GM12873 (cell line): ENCODE results near the gene DCAF11.

Experiments used
- TF ChIP-seq, protein P1 (sequence below): IDR thresholded peaks from 2 replicates; pipeline ENCODE4 v1.5.1; 2012; ENCODE audit warnings: low read depth, mild to moderate bottlenecking, moderate library complexity, low read length, control low read depth; ENCODE audit not compliant: insufficient read depth; ENCODE audit errors: missing control alignments

The DCAF11 gene

DNA sequence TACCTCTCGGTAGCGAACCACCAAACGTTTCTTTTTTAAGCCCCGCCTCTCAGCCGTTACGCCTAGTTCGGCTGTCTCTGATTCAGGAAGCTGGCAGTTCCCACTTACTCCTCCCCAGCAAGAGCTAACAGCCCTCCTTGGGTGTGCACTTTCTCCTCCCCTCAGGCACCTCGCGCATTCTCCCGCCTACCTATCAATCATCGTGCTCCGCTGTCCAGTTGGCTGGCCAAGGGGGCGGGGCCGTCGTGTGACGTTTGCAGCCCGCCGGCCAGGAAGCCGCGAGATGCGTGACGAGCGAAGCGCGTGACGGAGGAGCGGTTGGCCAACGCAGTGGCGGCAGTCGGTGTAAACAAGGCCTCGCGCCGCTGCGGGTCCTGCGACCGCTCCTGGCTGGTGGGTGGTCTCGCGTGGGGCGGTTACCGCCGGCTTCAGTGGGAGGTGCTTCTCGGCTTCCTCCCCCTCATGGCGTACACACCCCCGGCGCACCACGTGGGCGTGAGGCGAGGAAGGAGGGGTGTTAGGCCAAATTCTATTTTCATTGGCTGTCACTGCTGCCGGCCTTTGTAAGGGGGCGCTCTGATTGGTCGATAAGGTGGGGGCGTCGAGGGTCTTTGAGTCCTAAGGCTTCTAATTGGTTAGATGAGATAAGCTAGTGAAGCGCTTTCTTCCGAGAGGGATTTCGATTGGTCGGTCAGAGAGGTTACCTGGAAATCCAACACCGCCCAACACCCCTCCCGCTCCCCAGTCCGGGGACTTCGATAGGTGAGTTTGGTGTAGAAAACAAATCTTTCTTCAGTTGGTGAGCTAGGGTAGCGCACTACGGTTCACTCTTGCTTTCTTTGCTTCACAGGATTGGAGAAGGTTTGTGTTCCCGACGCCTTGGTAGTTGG lies at the start of gene DCAF11, which contains the start of gene NRL:
TSS of gene DCAF11 (plus strand) at position 246 of the 890 bp plus-strand sequence. CDS start 818 bp downstream, outside the sequence.
TSS of gene NRL (minus strand) at position 418 of the 890 bp plus-strand sequence. CDS start 32,101 bp downstream, outside the sequence.
- TF ChIP-seq, protein P1, sequence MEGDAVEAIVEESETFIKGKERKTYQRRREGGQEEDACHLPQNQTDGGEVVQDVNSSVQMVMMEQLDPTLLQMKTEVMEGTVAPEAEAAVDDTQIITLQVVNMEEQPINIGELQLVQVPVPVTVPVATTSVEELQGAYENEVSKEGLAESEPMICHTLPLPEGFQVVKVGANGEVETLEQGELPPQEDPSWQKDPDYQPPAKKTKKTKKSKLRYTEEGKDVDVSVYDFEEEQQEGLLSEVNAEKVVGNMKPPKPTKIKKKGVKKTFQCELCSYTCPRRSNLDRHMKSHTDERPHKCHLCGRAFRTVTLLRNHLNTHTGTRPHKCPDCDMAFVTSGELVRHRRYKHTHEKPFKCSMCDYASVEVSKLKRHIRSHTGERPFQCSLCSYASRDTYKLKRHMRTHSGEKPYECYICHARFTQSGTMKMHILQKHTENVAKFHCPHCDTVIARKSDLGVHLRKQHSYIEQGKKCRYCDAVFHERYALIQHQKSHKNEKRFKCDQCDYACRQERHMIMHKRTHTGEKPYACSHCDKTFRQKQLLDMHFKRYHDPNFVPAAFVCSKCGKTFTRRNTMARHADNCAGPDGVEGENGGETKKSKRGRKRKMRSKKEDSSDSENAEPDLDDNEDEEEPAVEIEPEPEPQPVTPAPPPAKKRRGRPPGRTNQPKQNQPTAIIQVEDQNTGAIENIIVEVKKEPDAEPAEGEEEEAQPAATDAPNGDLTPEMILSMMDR, result no peak

DNA sequence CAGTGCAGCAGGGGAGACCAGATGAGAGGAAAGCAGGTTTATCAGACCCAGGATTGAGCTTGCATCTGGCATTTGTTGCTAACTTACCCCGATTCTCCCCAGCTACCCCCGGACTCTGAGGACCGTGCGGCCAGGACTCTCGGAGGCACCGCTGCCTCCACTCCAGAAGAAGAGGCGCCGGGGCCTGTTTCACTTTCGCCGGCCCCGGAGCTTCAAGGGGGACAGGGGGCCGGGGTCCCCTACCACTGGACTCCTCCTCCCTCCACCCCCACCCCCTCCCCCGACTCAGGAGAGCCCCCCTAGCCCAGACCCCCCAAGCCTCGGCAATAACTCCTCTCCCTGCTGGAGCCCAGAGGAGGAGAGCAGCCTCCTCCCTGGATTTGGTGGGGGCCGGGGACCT lies 49.7 kb upstream of the DCAF11 start:
- TF ChIP-seq, protein P1, result no peak

DNA sequence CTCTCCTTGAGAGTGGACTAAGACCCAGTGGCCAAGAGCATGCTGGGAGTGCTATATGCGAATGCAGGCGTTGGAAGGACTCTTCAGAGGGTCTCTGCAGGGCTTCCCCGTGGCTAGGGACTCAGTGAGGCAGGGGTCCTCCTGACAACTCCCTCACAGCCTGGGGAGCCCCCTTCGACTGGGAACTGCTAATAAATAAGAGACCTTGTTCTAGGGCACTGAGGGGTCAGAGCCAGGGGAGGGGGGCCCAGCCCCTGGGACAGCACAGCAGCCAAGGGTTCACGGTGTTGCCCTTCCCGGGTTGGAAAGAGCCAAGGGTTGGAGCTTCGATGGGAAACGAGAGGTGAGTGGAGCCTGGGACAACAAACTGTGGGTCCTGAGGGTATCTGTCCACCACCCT lies 49.2 kb upstream of the DCAF11 start:
- TF ChIP-seq, protein P1, result no peak

DNA sequence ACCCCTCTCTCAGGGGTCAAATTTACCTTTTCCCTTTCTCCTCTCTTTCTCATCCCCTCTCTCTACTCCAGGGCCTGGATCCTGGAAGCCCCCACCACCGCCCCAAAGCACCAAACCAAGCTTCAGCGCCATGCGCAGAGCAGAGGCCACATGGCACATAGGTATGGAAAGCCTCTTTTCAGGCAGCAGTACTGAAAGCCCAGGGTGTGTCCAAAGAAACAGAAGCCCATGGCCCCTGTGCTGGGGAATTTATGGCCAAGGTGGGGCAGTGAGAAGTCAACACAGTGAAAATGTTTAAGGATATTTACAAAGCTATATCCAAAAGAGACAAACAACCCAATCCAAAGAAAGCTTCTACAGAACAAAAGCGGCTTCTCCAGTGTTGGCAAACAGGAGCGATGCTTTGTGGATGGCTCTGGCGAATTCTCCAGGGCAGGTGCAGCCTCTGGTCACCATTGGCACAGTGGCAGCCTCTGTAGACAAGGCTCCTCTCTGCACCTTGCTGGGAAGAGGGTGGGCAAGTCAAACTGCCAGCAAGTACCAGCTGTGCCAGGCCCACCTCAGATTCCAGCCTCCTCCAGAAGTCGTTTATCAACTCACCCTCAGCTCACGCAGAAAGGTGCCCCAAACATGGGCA lies 48.0 kb upstream of the DCAF11 start:
- TF ChIP-seq, protein P1, result no peak

DNA sequence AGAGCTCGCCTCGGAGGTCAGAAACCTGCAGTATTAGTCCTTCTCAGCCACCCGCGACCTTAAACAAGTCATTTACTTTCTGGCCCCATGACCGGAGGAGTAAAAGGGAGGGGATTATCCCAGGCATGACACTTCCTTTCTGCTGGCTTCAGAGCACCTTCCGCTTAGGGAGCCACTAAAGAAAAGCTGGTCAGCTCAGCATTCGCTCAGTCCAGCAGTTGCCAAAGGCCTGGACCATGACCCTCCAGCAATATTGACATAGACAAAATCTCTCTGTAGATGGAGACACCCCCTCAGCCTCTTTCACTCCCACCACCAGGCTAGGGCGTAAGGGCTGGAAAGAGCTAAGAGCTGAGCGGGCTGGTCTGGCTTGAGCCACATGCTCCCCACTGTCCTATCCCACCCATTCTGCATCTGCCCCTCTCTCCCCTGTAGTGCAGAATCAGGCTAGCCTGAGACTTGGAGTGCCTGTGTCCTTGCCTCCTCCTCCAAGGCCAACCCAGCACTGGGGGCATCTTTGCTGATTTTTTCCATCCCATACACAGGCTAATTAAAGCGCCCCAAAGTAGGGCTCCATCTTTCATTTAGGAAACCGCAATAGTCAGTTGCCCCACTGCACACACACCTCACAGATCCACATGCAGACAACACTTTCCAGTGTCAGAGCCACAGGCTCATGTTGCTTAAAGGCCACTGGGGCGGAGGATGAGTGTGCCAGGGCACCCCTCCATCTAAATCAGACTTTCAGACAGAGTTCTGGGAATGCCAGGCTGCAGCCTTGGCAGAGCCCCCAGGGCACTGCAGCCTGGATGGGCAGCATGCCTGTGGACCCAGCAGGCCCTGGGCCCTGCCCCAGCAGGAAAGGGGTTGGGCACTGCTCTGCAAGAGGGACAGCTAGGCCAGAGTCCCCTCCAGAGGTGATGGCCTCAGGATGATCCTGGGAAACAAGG lies 47.2 kb upstream of the DCAF11 start:
- TF ChIP-seq, protein P1, result no peak

- TF ChIP-seq, protein P1, result no peak
These were observed 45.7 kb upstream of the DCAF11 start for GRCh38 chr14:24068711-24069410.
